Effector CD4-positive, alpha-beta T cell (primary cell): ENCODE results near the gene GRAMD4.

Experiments
- DNase-seq: peaks from one replicate; pipeline ENCODE4 v3.0.0-alpha.2; 2020

The GRAMD4 gene

DNA sequence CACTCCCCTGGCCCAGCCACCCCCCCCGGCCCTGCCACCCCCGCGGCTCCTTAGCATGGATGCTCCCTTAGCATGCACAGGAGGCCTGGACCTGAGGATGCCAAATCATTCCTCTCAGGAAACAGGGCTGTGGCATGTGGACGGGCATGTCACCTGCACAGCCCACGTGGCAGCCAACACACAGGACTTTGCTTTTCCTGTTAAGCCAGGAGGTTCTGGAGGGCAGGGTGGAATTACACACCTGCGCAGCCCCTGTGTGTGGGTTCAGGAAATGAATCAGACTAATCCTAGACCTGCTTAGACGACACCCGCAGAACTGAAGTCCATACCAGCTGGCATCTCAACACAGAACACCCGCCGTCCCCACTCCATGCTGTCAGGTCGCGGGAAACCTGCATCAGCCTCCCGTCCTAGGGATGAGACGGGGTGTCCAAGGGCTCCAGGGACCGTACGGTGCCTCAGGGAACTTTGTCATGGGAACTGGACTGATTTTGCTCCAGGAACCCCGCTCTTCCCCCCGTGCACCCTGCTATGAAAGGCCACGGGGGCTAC is 107.7 kb downstream of the GRAMD4 start:
- DNase-seq, result no peak

DNA sequence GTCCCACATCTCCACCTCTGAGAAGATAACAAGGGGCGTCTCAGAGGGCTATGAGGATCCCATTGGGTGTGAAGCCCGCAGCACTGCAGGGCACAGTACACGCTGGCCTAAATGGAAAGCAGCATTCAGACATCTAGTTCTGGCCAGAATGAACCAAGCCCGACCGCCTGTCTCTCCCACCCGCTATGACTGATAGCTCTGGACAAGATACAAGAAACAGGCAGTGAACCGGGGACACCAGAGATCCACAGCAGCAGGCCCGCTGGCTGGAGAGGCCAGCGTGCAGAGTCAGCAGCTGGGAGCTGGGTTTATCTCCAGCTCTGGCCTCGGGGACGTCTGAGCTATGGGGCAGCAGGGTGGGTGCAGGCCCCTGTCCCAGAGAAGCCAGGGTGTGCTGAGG is 108.3 kb downstream of the GRAMD4 start:
- no peak for DNase-seq
